ENCODE measurements around the gene RNFT2.
"Not testable (repeated sequence)": the region's sequence is repeated elsewhere in the genome, so short reads cannot be mapped to it uniquely, and the experiment has no call there.

- not testable (repeated sequence) for TF ChIP-seq POLR2A (IDR thresholded peaks at IDR 0.05; ENCODE audit: low read length); GATA1 (IDR thresholded peaks at IDR 0.05; ENCODE audit: low read depth, low read length)
Observed at GRCh38 chr12:116754783-116755182, 16.7 kb downstream of the RNFT2 start.

All from erythroblast (primary cell).